OCI-M1 (cell line): ENCODE measurements around the gene KDM4C.

Experiments used
- DNase-seq: peaks from one replicate; lab custom pipeline; 2025; lab: John Stamatoyannopoulos, UW

Gene KDM4C

GRCh38 chr9:7140401-7140800 lies 382.6 kb downstream of the KDM4C start:
- no peak for DNase-seq

GRCh38 chr9:7143645-7144200 lies 385.9 kb downstream of the KDM4C start:
- DNase-seq: no peak

- no peak for DNase-seq
These were observed 386.7 kb downstream of the KDM4C start for GRCh38 chr9:7144265-7145046.

GRCh38 chr9:7145361-7146069 lies 387.7 kb downstream of the KDM4C start:
- DNase-seq: no peak

GRCh38 chr9:7146582-7146981 lies 388.8 kb downstream of the KDM4C start:
- DNase-seq: no peak

- no peak for DNase-seq
These were observed 389.6 kb downstream of the KDM4C start for GRCh38 chr9:7147121-7148090.

- no peak for DNase-seq
These were observed 390.5 kb downstream of the KDM4C start for GRCh38 chr9:7148243-7148765.

GRCh38 chr9:7149258-7149657 lies 391.5 kb downstream of the KDM4C start:
- no peak for DNase-seq

GRCh38 chr9:7150153-7150890 lies 392.5 kb downstream of the KDM4C start:
- DNase-seq: peak; percentile 95

- no peak for DNase-seq
These were observed 395.4 kb downstream of the KDM4C start for GRCh38 chr9:7153134-7153533.

- DNase-seq: peak; percentile 81
These were observed 395.8 kb downstream of the KDM4C start for GRCh38 chr9:7153566-7153965.

GRCh38 chr9:7154003-7154619 lies 396.3 kb downstream of the KDM4C start:
- DNase-seq: no peak

GRCh38 chr9:7154650-7155049 lies 396.9 kb downstream of the KDM4C start:
- DNase-seq: no peak

- DNase-seq: no peak
These were observed 403.7 kb downstream of the KDM4C start for GRCh38 chr9:7161469-7161868.

- no peak for DNase-seq
These were observed 406.2 kb downstream of the KDM4C start for GRCh38 chr9:7163932-7164331.

- no peak for DNase-seq
These were observed 406.9 kb downstream of the KDM4C start for GRCh38 chr9:7164440-7165330.

GRCh38 chr9:7165331-7165975 lies 407.7 kb downstream of the KDM4C start:
- peak; percentile 95 for DNase-seq

GRCh38 chr9:7166074-7166473 lies 408.3 kb downstream of the KDM4C start:
- peak; percentile 99 for DNase-seq
